K562 (cell line): ENCODE measurements around the gene SCRN1. TPM values are rescaled to one million over a fixed set of nuclear protein-coding genes. Genes with fewer than 3 reads are reported as not detected.

Experiments used
- ATAC-seq: fragments of 200-7000 bp; cut with Tn5 transposase; 3 replicates; pipeline ENCODE4 v1.9.1; 2020; ENCODE audit warnings: moderate library complexity
- BruUV-seq: library from RNA; stranded (reverse); fragments of 400-500 nt; replicated peaks from 2 replicates; lab custom pipeline; 2021; lab: Mats Ljungman, UMichigan
- CTCF ChIA-PET: fragments of 300-600 bp; formaldehyde crosslinking; extraction: SDS; loops from one replicate; lab custom pipeline; 2021; ENCODE audit warnings: low intra/inter-chr PET ratio; lab: Yijun Ruan, JAX
- POLR2A ChIA-PET: fragments of 300-600, 350-650 bp; sonication (Branson Sonifier 250); formaldehyde crosslinking; extraction: SDS; loops from one replicate; lab custom pipeline; 2021; ENCODE audit warnings: antibody characterized with exemption, inconsistent platforms; lab: Yijun Ruan, JAX
- DNase-seq, 4 experiments: peaks; one replicate each; pipeline versions ENCODE4 v3.0.0 to v3.0.0-alpha.2; 2011 to 2018; ENCODE audit warnings: low spot score in 3 of 4, mixed read lengths in 3 of 4; ENCODE audit errors: extremely low read depth in 1 of 4
- FAIRE-seq: peaks from 2 replicates; lab custom pipeline; 2011; peaks lifted over from hg19 to GRCh38; lab: Jason Lieb, UNC
- H2AFZ ChIP-seq: 2 replicates; pipeline ENCODE4 v1.6.0; 2011; ENCODE audit warnings: low read depth, low read length, control low read depth, inconsistent platforms
- H3K27ac ChIP-seq: fragments of 200-600 bp; 3 replicates; pipeline ENCODE4 v1.8.0; 2011; ENCODE audit warnings: low read depth, mild to moderate bottlenecking, control low read depth, inconsistent platforms, low read length, moderate library complexity, mixed read lengths; ENCODE audit errors: extremely low read depth
- H3K27me3 ChIP-seq, 2 experiments: fragments of 300-600 bp in 1 of 2; 2 replicates in 1 of 2; 3 replicates in 1 of 2; pipeline versions ENCODE4 v1.6.0 to v1.8.0; 2011; ENCODE audit warnings: inconsistent platforms in 2 of 2, low read length in 2 of 2, mild to moderate bottlenecking in 1 of 2, mixed read lengths in 1 of 2, moderate library complexity in 1 of 2; ENCODE audit not compliant: control insufficient read depth in 2 of 2, insufficient read depth in 2 of 2
- H3K36me3 ChIP-seq: fragments of 300-600 bp; 3 replicates; pipeline ENCODE4 v1.8.0; 2011; ENCODE audit warnings: mild to moderate bottlenecking, low read length, inconsistent platforms; ENCODE audit not compliant: control insufficient read depth, insufficient read depth
- H3K4me1 ChIP-seq, 2 experiments: fragments of 200-600 bp in 1 of 2; replicated peaks in 1 of 2; 2 replicates in 1 of 2; 3 replicates in 1 of 2; pipeline versions ENCODE4 v1.5.1 to v1.8.0; 2011; ENCODE audit warnings: inconsistent platforms in 2 of 2, low read length in 2 of 2, mild to moderate bottlenecking in 1 of 2, mixed read lengths in 1 of 2, moderate library complexity in 1 of 2; ENCODE audit not compliant: control insufficient read depth in 2 of 2, insufficient read depth in 2 of 2
- H3K4me2 ChIP-seq: 2 replicates; pipeline ENCODE4 v1.6.1; 2011; ENCODE audit warnings: low read length, control low read depth, inconsistent platforms, mixed read lengths; ENCODE audit not compliant: insufficient read depth
- H3K4me3 ChIP-seq: fragments of 200-600 bp; sonication (generic), shearing (Covaris generic); 2 replicates; pipeline ENCODE4 v1.5.1; 2016; ENCODE audit warnings: control low read depth, inconsistent platforms
- H3K79me2 ChIP-seq: fragments of 200-600 bp; 3 replicates; pipeline ENCODE4 v1.8.0; 2011; ENCODE audit warnings: low read length, inconsistent platforms; ENCODE audit not compliant: control insufficient read depth, insufficient read depth
- H3K9ac ChIP-seq, 2 experiments: 2 replicates each; pipeline versions ENCODE4 v1.6.0 to v1.6.1; 2011; ENCODE audit warnings: low read depth in 2 of 2, low read length in 2 of 2, control low read depth in 1 of 2, inconsistent platforms in 1 of 2, mild to moderate bottlenecking in 1 of 2, mixed read lengths in 1 of 2; ENCODE audit not compliant: insufficient read depth in 1 of 2
- H3K9me1 ChIP-seq: one replicate; pipeline ENCODE4 v1.6.0; 2011; ENCODE audit warnings: inconsistent platforms, mild to moderate bottlenecking, low read length, moderate library complexity; ENCODE audit not compliant: control insufficient read depth, insufficient read depth
- H3K9me3 ChIP-seq: replicated peaks from 2 replicates; pipeline ENCODE4 v1.5.1; 2011; ENCODE audit warnings: low read depth, low read length, inconsistent platforms; ENCODE audit not compliant: control insufficient read depth, insufficient read depth
- H4K20me1 ChIP-seq: replicated peaks from 2 replicates; pipeline ENCODE4 v1.6.1; 2011; ENCODE audit warnings: low read length, inconsistent platforms, mixed read lengths; ENCODE audit not compliant: control insufficient read depth, insufficient read depth
- DACH1 ChIP-seq: fragments of 450-650 bp; IDR thresholded peaks from 2 replicates; pipeline ENCODE4 v1.6.1; 2018; ENCODE audit not compliant: partially characterized antibody
- FOS ChIP-seq: IDR thresholded peaks from 3 replicates; pipeline ENCODE4 v1.6.1; 2011; ENCODE audit not compliant: insufficient read length; ENCODE audit errors: extremely low read depth
- GABPB1 ChIP-seq: sonication (generic); formaldehyde crosslinking; IDR thresholded peaks from 2 replicates; pipeline ENCODE4 v1.8.0; 2022; ENCODE audit warnings: mild to moderate bottlenecking, missing genetic modification reagents
- GATA2 ChIP-seq: sonication (generic); formaldehyde crosslinking; IDR thresholded peaks from 2 replicates; pipeline ENCODE4 v1.4.0; 2020; ENCODE audit warnings: mild to moderate bottlenecking, missing genetic modification reagents
- GATAD2B ChIP-seq: fragments of 450-650 bp; IDR thresholded peaks from 2 replicates; pipeline ENCODE4 v1.6.1; 2017; ENCODE audit warnings: mild to moderate bottlenecking, borderline replicate concordance
- KLF10 ChIP-seq: fragments of 250-450 bp; sonication (Bioruptor Pico); IDR thresholded peaks from 2 replicates; pipeline ENCODE4 v1.6.1; 2021; ENCODE audit warnings: matching md5 sums
- MCM7 ChIP-seq, 2 experiments: fragments of 450-650 bp; IDR thresholded peaks; 2 replicates each; pipeline ENCODE4 v1.6.1; 2016 to 2018
- MTA1 ChIP-seq: fragments of 450-650 bp; IDR thresholded peaks from 2 replicates; pipeline ENCODE4 v1.6.1; 2017; ENCODE audit warnings: borderline replicate concordance
- NCOR1 ChIP-seq: fragments of 450-650 bp; IDR thresholded peaks from 2 replicates; pipeline ENCODE4 v1.6.1; 2016; ENCODE audit warnings: mild to moderate bottlenecking, moderate library complexity
- WGBS: fragments of 100-300 bp; shearing (Covaris generic); methylation state at CpG from one replicate; pipeline ENCODE4 v1.1.6; 2016; ENCODE audit warnings: low coverage, mixed read lengths; ENCODE audit not compliant: insufficient coverage; ENCODE audit errors: missing lambda C conversion rate; 5-methylcytosine and 5-hydroxymethylcytosine counted together
- in situ Hi-C: fragments of 300-500 bp; cut with MboI; formaldehyde crosslinking; loops from 4 replicates; pipeline ENCODE4 v1.15.0; 2018; ENCODE audit warnings: inconsistent platforms, mixed read lengths
- intact Hi-C: fragments of 100-400 bp; cut with micrococcal nuclease; formaldehyde crosslinking; loops from 2 replicates; pipeline ENCODE4 v1.14.2; 2022
- polyA plus RNA-seq, 8 experiments: library from polyadenylated mRNA; depleted of rRNA in 4 of 8; stranded (reverse) in 5 of 8; unstranded in 3 of 8; fragments of >200 nt; fragmentation: Nextera tagmentation in 2 of 8; fragmentation: Illumina TruSeq in 1 of 8; extraction: Ambion mirVana in 2 of 8; extraction: Trizol in 1 of 8; gene quantifications; 2 replicates each; pipeline versions ENCODE4 v1.2.1 to v1.2.3, GENCODE V29; 2011 to 2014; ENCODE audit warnings: inconsistent platforms in 1 of 8, missing spikeins in 1 of 8
- total RNA-seq, 7 experiments: library from RNA; depleted of rRNA in 6 of 7; stranded (reverse); fragments of >200 nt in 6 of 7; fragmentation: Illumina TruSeq in 2 of 7; extraction: Trizol in 2 of 7; gene quantifications; 2 replicates each; pipeline versions ENCODE4 v1.2.1 to v1.2.3, GENCODE V29; 2011 to 2021; ENCODE audit warnings: low replicate concordance in 1 of 7
- TF ChIP-seq, protein P1 (sequence below): fragments of 450-650 bp; IDR thresholded peaks from 2 replicates; pipeline ENCODE4 v1.6.1; 2016; ENCODE audit warnings: antibody characterized with exemption

SCRN1 gene
- total and polyA plus RNA-seq, 9 of the 15 experiments (the other 6 are each of a cell fraction or from before 2014, with no cell fraction given) = 0.13 to 1.4 (median 0.20) TPM

GRCh38 chr7:30036220-30036619, 46.6 kb upstream of the SCRN1 start:
- Histone ChIP-seq H3K9me1 (no peaks in the 10 kb centered on the region), H3K9ac (no peak overlapping the region), H4K20me1 (no peaks in the 10 kb centered on the region)
- FAIRE-seq = no peak
- TF ChIP-seq GABPB1 (CRISPR knock-in tag) (no peak), KLF10 (CRISPR knock-in tag) (no peak), GATA2 (peak; percentile 30; the same call in 1 of the 2 replicates), DACH1 (peak; percentile 99), FOS (no peak), NCOR1 (no peak), GATAD2B (peak; percentile 77; the same call in 1 of the 2 replicates), MCM7 (IDR thresholded peaks at IDR 0.05) (0 out of 4 replicates have a peak, but pooled peaks of 1 of the 2 experiments have one; percentile 11), MTA1 (peak; percentile 54; the same call in 1 of the 2 replicates)
- TF ChIP-seq, protein P1, sequence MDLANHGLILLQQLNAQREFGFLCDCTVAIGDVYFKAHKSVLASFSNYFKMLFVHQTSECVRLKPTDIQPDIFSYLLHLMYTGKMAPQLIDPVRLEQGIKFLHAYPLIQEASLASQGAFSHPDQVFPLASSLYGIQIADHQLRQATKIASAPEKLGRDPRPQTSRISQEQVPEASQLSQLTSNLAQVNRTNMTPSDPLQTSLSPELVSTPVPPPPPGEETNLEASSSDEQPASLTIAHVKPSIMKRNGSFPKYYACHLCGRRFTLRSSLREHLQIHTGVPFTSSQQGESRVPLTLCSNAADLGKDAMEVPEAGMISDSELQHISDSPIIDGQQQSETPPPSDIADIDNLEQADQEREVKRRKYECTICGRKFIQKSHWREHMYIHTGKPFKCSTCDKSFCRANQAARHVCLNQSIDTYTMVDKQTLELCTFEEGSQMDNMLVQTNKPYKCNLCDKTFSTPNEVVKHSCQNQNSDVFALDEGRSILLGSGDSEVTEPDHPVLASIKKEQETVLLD = peak; percentile 66; the same call in 1 of the 2 replicates
- TF ChIP-seq, all 486 proteins: peak for 6
- POLR2A ChIA-PET = interaction anchor here (0.6 to 2.9 kb wide), 4 partner anchors 9 to 13 kb away, joined by 3 to 11 read pairs (median 5); partner anchors contain the start of gene FKBP14
- no TSS peak for BruUV-seq
- no peaks in the 10 kb centered on the region for H3K27me3 ChIP-seq
- WGBS = 84% methylated on average over 2 of the region's 2 CpGs
- H3K79me2 ChIP-seq = peaks cover 19% of the 10 kb centered on the region
- H3K9me3 ChIP-seq = no peaks in the 10 kb centered on the region
- no peak for DNase-seq
- H3K36me3 ChIP-seq = no peaks in the 10 kb centered on the region
- intact Hi-C loops (no loop called here), in situ Hi-C loops (no loop called here)
- no peak overlapping the region for H2AFZ ChIP-seq
- no peak overlapping the region for H3K27ac ChIP-seq
- peaks cover 0 to 10% of the 10 kb centered on the region in 2 experiments; a peak in 3 of 5 replicates for H3K4me1 ChIP-seq
- no peak overlapping the region for H3K4me2 ChIP-seq
- ATAC-seq = no peak
- no peak overlapping the region for H3K4me3 ChIP-seq
- CTCF ChIA-PET = no interaction called here
